Fibroblast of lung (primary cell): ENCODE data around the gene CACNA1F. TPM values are rescaled to one million over a fixed set of nuclear protein-coding genes. Genes with fewer than 3 reads are reported as not detected.

Source experiments
- DNase-seq, 2 donors: peaks; one replicate each; pipeline versions ENCODE4 v3.0.0 to v3.0.0-alpha.2; 2010; ENCODE audit warnings: low read depth in 2 of 2
- H2AFZ ChIP-seq: 2 replicates; pipeline ENCODE4 v1.5.1; 2012; ENCODE audit warnings: low read length, control low read depth, inconsistent platforms
- H3K27ac ChIP-seq: 2 replicates; pipeline ENCODE4 v1.5.1; 2011; ENCODE audit warnings: low read length, control low read depth; ENCODE audit not compliant: insufficient read depth
- H3K27me3 ChIP-seq: 2 replicates; pipeline ENCODE4 v1.5.1; 2011; ENCODE audit warnings: mild to moderate bottlenecking, low read length; ENCODE audit not compliant: control insufficient read depth, insufficient read depth
- H3K36me3 ChIP-seq: 2 replicates; pipeline ENCODE4 v1.5.1; 2011; ENCODE audit warnings: low read length; ENCODE audit not compliant: control insufficient read depth, insufficient read depth
- H3K4me1 ChIP-seq: 2 replicates; pipeline ENCODE4 v1.5.1; 2011; ENCODE audit warnings: low read length; ENCODE audit not compliant: control insufficient read depth, insufficient read depth; ENCODE audit errors: extremely low read depth
- H3K4me2 ChIP-seq: 2 replicates; pipeline ENCODE4 v1.5.1; 2011; ENCODE audit warnings: low read length, control low read depth; ENCODE audit not compliant: insufficient read depth; ENCODE audit errors: extremely low read depth
- H3K4me3 ChIP-seq, 4 experiments: fragments of 200-600 bp in 1 of 4; sonication (generic) in 1 of 4; replicated peaks in 1 of 4; 2 replicates each; pipeline ENCODE4 v1.5.1; 2011 to 2016; ENCODE audit warnings: low read length in 4 of 4, low read depth in 3 of 4, mild to moderate bottlenecking in 3 of 4, control low read depth in 2 of 4, inconsistent platforms in 1 of 4, mixed read lengths in 1 of 4; ENCODE audit not compliant: insufficient read depth in 1 of 4; ENCODE audit errors: control extremely low read depth in 1 of 4
- H3K79me2 ChIP-seq: 2 replicates; pipeline ENCODE4 v1.5.1; 2012; ENCODE audit warnings: mild to moderate bottlenecking, low read length, inconsistent platforms; ENCODE audit not compliant: control insufficient read depth, insufficient read depth
- H3K9ac ChIP-seq: 2 replicates; pipeline ENCODE4 v1.5.1; 2011; ENCODE audit warnings: mild to moderate bottlenecking, low read length, control low read depth; ENCODE audit not compliant: insufficient read depth
- H3K9me3 ChIP-seq: 2 replicates; pipeline ENCODE4 v1.5.1; 2012; ENCODE audit warnings: low read depth, low read length; ENCODE audit not compliant: control insufficient read depth, insufficient read depth
- H4K20me1 ChIP-seq: 2 replicates; pipeline ENCODE4 v1.5.1; 2011; ENCODE audit warnings: low read length; ENCODE audit not compliant: control insufficient read depth, insufficient read depth; ENCODE audit errors: extremely low read depth
- CTCF ChIP-seq, 2 donors: IDR thresholded peaks in 1 of 2; conservative IDR thresholded peaks in 1 of 2; 1 replicate in 1 of 2; 2 replicates in 1 of 2; pipeline ENCODE4 v1.5.1; 2011 to 2012; ENCODE audit warnings: low read length in 2 of 2, control low read depth in 1 of 2, inconsistent platforms in 1 of 2, low read depth in 1 of 2, mild to moderate bottlenecking in 1 of 2
- EZH2 ChIP-seq: IDR thresholded peaks from 2 replicates; pipeline ENCODE4 v1.5.1; 2012; ENCODE audit warnings: low read length, control low read depth, mild to moderate bottlenecking; ENCODE audit errors: missing control alignments
- polyA plus RNA-seq, 2 donors: library from polyadenylated mRNA; depleted of rRNA in 1 of 2; stranded (reverse) in 1 of 2; unstranded in 1 of 2; fragments of >200 nt; gene quantifications; 2 replicates each; pipeline ENCODE4 v1.2.1, GENCODE V29; 2011 to 2012; ENCODE audit warnings: missing spikeins in 1 of 2
- total RNA-seq: library from RNA; depleted of rRNA; stranded (reverse); fragments of >200 nt; gene quantifications from 2 replicates; pipeline ENCODE4 v1.2.1, GENCODE V29; 2014

The CACNA1F gene
- total and polyA plus RNA-seq, 2 donors (not counting 1 experiment from before 2014, with no cell fraction given), result 0.17 TPM; not detected in 1

- no peak overlapping the region for H3K27ac ChIP-seq
- H3K4me3 ChIP-seq, result no peak overlapping the region
- no peaks in the 10 kb centered on the region for H3K79me2 ChIP-seq
- no peaks in the 10 kb centered on the region for H3K9me3 ChIP-seq
- H3K36me3 ChIP-seq, result no peaks in the 10 kb centered on the region
- no peak overlapping the region for H2AFZ ChIP-seq
- H3K4me1 ChIP-seq, result no peaks in the 10 kb centered on the region
- H3K9ac ChIP-seq, result no peak overlapping the region
- H3K27me3 ChIP-seq, result no peaks in the 10 kb centered on the region
- no peaks in the 10 kb centered on the region for H4K20me1 ChIP-seq
- no peak overlapping the region for H3K4me2 ChIP-seq
- no peak for DNase-seq
- no peak for TF ChIP-seq EZH2
- no peak for TF ChIP-seq CTCF (conservative IDR thresholded peaks at IDR 0.05 in 1 of 2, IDR thresholded peaks at IDR 0.05 in 1 of 2; ENCODE audit: low read depth in 1 of 2, low read length in 2 of 2)
These were observed 6.2 kb downstream of the CACNA1F start for GRCh38 chrX:49226946-49227345.

DNA sequence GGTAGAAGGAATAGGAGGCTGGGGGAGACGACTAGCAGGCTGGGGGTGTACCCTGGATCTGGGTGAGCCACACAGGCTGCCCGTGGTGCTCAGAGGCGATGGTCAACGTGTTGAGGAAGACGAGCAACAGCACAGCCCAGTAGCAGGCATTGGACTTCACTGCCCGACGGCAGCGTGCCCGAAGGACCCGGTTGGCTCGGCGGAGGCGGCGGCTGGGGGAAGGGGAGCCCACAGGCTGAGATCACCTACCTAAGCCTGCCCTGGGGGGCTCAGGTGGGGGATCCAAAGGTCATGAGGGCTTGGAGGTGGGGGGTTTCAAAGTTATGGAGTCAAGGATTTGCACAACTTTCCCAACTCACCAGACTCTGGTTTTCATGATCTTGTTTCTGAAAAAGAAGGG, 7.3 kb downstream of the CACNA1F start:
- no peaks in the 10 kb centered on the region for H3K4me1 ChIP-seq
- H3K36me3 ChIP-seq, result no peaks in the 10 kb centered on the region
- no peak overlapping the region for H3K27ac ChIP-seq
- no peak overlapping the region for H3K4me3 ChIP-seq
- H3K9me3 ChIP-seq, result no peaks in the 10 kb centered on the region
- H3K9ac ChIP-seq, result no peak overlapping the region
- no peaks in the 10 kb centered on the region for H4K20me1 ChIP-seq
- TF ChIP-seq EZH2, result no peak
- no peak for TF ChIP-seq CTCF (conservative IDR thresholded peaks at IDR 0.05 in 1 of 2, IDR thresholded peaks at IDR 0.05 in 1 of 2; ENCODE audit: low read depth in 1 of 2, low read length in 2 of 2)
- no peak overlapping the region for H3K4me2 ChIP-seq
- no peaks in the 10 kb centered on the region for H3K79me2 ChIP-seq
- DNase-seq, result no peak
- H3K27me3 ChIP-seq, result no peaks in the 10 kb centered on the region
- H2AFZ ChIP-seq, result no peak overlapping the region

DNA sequence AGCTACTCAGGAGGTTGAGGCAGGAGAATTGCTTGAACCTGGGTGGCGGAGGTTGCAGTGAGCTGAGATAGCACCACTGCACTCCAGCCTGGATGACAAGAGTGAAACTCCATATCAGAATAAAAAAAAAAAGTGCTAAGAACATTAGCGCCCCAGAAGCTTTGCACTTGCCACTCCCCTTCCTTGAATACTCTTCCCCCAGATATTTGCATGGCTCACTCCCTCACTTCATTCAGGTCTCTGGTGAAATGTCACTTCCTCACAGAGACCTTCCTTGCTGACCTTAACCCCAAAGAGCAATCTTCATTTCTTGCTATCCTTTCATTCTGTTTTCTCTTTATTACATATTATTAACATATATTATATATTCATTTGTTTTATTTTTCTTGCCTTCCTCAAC, 11.3 kb downstream of the CACNA1F start:
- H3K4me3 ChIP-seq, result no peak overlapping the region
- H2AFZ ChIP-seq, result no peak overlapping the region
- no peak overlapping the region for H3K9ac ChIP-seq
- no peaks in the 10 kb centered on the region for H3K79me2 ChIP-seq
- H3K27ac ChIP-seq, result no peak overlapping the region
- TF ChIP-seq CTCF (conservative IDR thresholded peaks at IDR 0.05 in 1 of 2, IDR thresholded peaks at IDR 0.05 in 1 of 2; ENCODE audit: low read depth in 1 of 2, low read length in 2 of 2), result no peak
- TF ChIP-seq EZH2, result no peak
- H3K4me2 ChIP-seq, result no peak overlapping the region
- no peaks in the 10 kb centered on the region for H3K4me1 ChIP-seq
- H4K20me1 ChIP-seq, result no peaks in the 10 kb centered on the region
- H3K27me3 ChIP-seq, result no peaks in the 10 kb centered on the region
- H3K36me3 ChIP-seq, result no peaks in the 10 kb centered on the region
- H3K9me3 ChIP-seq, result no peaks in the 10 kb centered on the region
- no peak for DNase-seq
